C4-2B (cell line): ENCODE measurements around the gene USP31.

ENCODE experiments used
- H3K27ac ChIP-seq: fragments of 450-650 bp; 2 replicates; pipeline ENCODE4 v1.5.1; 2017
- CTCF ChIP-seq: fragments of 450-650 bp; conservative IDR thresholded peaks from 2 replicates; pipeline ENCODE4 v1.5.1; 2017; ENCODE audit warnings: mild to moderate bottlenecking
- ZFX ChIP-seq: fragments of 450-650 bp; IDR thresholded peaks from 2 replicates; pipeline ENCODE4 v1.6.1; 2017

USP31 gene

DNA sequence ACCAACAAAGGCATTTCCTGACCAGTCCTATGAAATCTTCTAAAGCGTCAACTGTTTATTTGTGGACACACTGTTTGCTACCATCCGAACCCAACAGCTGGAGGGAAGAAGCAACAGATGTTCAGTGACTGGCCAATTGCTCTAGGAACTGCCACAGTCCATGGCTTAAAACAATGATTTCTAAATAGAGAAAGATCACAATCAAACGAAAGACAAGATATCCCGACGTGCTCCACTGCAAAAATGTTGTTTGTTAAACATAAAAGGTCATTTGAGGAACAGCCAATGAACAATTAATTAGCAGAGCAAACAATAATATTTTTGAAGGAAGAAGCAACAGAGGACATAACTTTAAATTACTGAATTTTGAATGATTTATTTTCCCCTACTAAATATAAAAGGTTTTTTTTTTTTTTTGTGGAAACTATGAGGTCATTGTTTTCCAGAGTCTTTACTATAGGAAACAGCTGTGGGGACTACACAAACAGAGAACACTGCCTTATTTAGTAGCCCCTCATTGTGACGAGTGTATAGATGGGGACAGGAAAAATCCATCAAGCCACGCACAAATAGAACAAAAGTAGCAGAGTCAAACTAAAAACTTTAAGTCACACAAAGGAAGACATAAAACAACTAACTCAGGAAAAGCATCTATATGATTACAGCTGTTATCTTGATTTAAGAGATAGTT is 17.2 kb downstream of the USP31 start:
- no peak overlapping the region for H3K27ac ChIP-seq
- TF ChIP-seq CTCF: no peak

- no peak overlapping the region for H3K27ac ChIP-seq
- no peak for TF ChIP-seq CTCF
- TF ChIP-seq ZFX: no peak
Observed at GRCh38 chr16:23131436-23131835, 17.8 kb downstream of the USP31 start.

GRCh38 chr16:23131036-23131435 is 18.2 kb downstream of the USP31 start:
- no peak for TF ChIP-seq ZFX
- TF ChIP-seq CTCF: no peak
- H3K27ac ChIP-seq: no peak overlapping the region

DNA sequence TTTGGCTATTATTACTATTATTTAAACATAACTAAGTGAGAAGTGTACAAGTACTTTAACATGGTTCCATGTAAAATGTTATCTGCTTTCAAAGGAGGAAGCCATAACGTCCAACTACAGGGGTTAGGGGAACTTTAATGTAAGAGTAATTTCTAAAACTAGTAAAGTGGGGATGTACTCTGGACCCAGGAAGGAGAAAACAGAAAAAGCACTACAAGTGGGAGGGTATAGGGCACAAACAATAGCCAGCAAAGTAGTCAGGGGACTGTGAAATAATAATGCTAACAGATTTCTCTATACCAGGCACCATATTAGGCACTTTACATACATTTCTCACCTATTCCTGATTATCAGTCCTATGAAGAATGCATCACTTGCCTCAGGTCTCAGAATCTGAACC is 19.6 kb downstream of the USP31 start:
- TF ChIP-seq CTCF (no peak), ZFX (no peak)
- H3K27ac ChIP-seq: no peak overlapping the region

DNA sequence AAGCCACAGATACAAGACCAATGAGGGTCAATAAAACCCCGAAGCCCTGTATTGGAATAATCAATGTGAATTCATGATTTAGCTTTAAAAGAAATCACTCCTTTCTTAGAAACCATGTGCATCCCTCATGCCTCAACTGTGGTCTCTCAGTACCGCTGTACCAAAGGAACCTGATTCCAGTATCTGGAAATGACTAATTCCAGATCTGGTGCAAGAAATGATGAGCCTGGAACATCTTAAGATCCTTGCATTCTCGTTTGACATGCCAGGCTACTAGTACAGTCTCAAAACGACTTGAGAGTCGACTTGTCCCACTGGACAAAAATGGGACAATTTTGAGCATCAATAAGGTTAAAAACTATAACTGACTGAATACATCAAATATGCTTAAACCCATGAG is 21.2 kb downstream of the USP31 start:
- TF ChIP-seq CTCF: no peak
- no peak for TF ChIP-seq ZFX
- H3K27ac ChIP-seq: no peak overlapping the region

DNA sequence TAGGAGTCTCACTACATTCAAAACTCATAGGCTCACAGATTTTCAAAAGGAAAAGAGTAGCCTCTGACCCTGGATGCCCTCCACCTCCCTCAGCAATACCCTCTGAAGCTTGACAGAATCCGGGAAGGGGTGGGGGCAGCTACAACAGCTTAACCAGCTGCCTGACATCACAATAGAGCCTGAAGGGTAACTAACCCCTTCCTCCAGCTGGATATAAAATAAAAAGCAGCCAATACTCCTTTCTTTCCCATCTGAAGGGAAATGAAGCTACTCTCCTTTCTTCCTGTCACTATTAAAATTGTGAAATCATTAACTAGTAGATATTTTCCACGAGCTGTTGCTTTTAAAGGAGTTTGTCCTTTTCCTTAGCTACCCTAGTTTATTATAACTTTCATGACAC is 24.0 kb downstream of the USP31 start:
- TF ChIP-seq ZFX (no peak), CTCF (no peak)
- H3K27ac ChIP-seq: no peak overlapping the region

GRCh38 chr16:23124315-23124714 is 24.9 kb downstream of the USP31 start:
- TF ChIP-seq ZFX (no peak), CTCF (no peak)
- H3K27ac ChIP-seq: no peak overlapping the region
